Psoas muscle (tissue), 8 donors: ENCODE results near the gene TAF4. TPM values are rescaled to one million over a fixed set of nuclear protein-coding genes. Genes with fewer than 3 reads are reported as not detected.
A peak's percentile ranks its signal among the peaks of the same experiment; 100 is the strongest.

Experiments
- ATAC-seq, 4 donors: fragments of 200-7000 bp; cut with Tn5 transposase; one replicate each; pipeline ENCODE4 v1.9.1; 2020; ENCODE audit warnings: moderate library complexity in 3 of 4, mild to moderate bottlenecking in 2 of 4
- DNase-seq, 2 donors: peaks; one replicate each; pipeline ENCODE4 v3.0.0-alpha.2; 2020
- H3K27ac ChIP-seq: fragments of 200-600 bp; one replicate; pipeline ENCODE4 v1.8.0; 2022
- H3K27me3 ChIP-seq, 3 donors: fragments of 200-600 bp in 1 of 3; one replicate each; pipeline versions ENCODE4 v1.6.1 to v1.8.0; 2013 to 2022; ENCODE audit warnings: low read length in 2 of 3, mild to moderate bottlenecking in 2 of 3, moderate library complexity in 1 of 3; ENCODE audit not compliant: insufficient read depth in 3 of 3
- H3K36me3 ChIP-seq, 2 donors: fragments of 200-600 bp in 1 of 2; one replicate each; pipeline versions ENCODE4 v1.6.1 to v1.8.0; 2013 to 2022; ENCODE audit warnings: low read depth in 1 of 2, mild to moderate bottlenecking in 1 of 2, moderate library complexity in 1 of 2; ENCODE audit not compliant: insufficient read depth in 1 of 2
- H3K4me1 ChIP-seq: fragments of 200-600 bp; one replicate; pipeline ENCODE4 v1.8.0; 2022
- H3K4me3 ChIP-seq: fragments of 200-600 bp; one replicate; pipeline ENCODE4 v1.8.0; 2022; ENCODE audit warnings: mild to moderate bottlenecking
- H3K9me3 ChIP-seq: fragments of 200-600 bp; one replicate; pipeline ENCODE4 v1.8.0; 2022
- WGBS, 3 donors: extraction: QIAGEN DNeasy Blood & Tissue Kit; methylation state at CpG; one replicate each; pipeline versions ENCODE4 v1.1.6 to v1.1.7; 2013; 5-methylcytosine and 5-hydroxymethylcytosine counted together
- intact Hi-C, 2 donors: fragments of 100-400 bp; cut with DNase I; formaldehyde crosslinking; loops; one replicate each; pipeline versions ENCODE4 v1.11.0 to v1.14.2; 2022
- long read RNA-seq, 2 donors: library from polyadenylated mRNA; unstranded; transcript quantifications; one replicate each; pipeline ENCODE4 v2.0.0, GENCODE V29; 2021
- polyA plus RNA-seq, 3 donors: library from polyadenylated mRNA; stranded (reverse); fragments of 200-250 nt; gene quantifications; one replicate each; pipeline ENCODE4 v1.2.3, GENCODE V29; 2013
- total RNA-seq, 4 donors: library from RNA; stranded (reverse); fragmentation: NEBNext Ultra II Directional in 2 of 4; extraction: Animal tissue kit (Norgen Biotek cat#: 25700) in 2 of 4; gene quantifications; one replicate each; pipeline versions ENCODE4 v1.2.1 to v1.2.4, GENCODE V29; 2021 to 2023
- TF ChIP-seq, protein P1 (sequence below): fragments of 200-600 bp; IDR thresholded peaks from one replicate; pipeline ENCODE4 v1.8.0; 2022; ENCODE audit warnings: antibody characterized with exemption
- donor health status: healthy with polysubstance abuse.
- donor health status: DM: no; HTN: no; CAD: no; lungs with moderate emphysema.
- donor health status: Bipolar disorder and iron deficiency.
- donor health status: healthy.
- donor health status: DM: yes; HTN: yes; CAD: no.
- donor health status: DM: no; HTN: no; CAD: no.
- donor health status: DM: no; HTN: no; CAD: no.
- donor health status: DM: yes; HTN: yes; CAD: no.

Gene TAF4, protein sequence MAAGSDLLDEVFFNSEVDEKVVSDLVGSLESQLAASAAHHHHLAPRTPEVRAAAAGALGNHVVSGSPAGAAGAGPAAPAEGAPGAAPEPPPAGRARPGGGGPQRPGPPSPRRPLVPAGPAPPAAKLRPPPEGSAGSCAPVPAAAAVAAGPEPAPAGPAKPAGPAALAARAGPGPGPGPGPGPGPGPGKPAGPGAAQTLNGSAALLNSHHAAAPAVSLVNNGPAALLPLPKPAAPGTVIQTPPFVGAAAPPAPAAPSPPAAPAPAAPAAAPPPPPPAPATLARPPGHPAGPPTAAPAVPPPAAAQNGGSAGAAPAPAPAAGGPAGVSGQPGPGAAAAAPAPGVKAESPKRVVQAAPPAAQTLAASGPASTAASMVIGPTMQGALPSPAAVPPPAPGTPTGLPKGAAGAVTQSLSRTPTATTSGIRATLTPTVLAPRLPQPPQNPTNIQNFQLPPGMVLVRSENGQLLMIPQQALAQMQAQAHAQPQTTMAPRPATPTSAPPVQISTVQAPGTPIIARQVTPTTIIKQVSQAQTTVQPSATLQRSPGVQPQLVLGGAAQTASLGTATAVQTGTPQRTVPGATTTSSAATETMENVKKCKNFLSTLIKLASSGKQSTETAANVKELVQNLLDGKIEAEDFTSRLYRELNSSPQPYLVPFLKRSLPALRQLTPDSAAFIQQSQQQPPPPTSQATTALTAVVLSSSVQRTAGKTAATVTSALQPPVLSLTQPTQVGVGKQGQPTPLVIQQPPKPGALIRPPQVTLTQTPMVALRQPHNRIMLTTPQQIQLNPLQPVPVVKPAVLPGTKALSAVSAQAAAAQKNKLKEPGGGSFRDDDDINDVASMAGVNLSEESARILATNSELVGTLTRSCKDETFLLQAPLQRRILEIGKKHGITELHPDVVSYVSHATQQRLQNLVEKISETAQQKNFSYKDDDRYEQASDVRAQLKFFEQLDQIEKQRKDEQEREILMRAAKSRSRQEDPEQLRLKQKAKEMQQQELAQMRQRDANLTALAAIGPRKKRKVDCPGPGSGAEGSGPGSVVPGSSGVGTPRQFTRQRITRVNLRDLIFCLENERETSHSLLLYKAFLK
- total RNA-seq (10 to 100 TPM; 10.7 to 17.7 (median 14.4) TPM), polyA plus RNA-seq (1 to 10 TPM; 2.8 to 6.3 (median 3.3) TPM)
- long read RNA-seq, donor 1, partial matches to known transcripts: 1 of 2 reads
- long read RNA-seq, donor 1, other reads (novel, unspliced or antisense): 1 of 2 reads
- long read RNA-seq, donor 2, partial matches to known transcripts: 6 of 9 reads
- long read RNA-seq, donor 2, other reads (novel, unspliced or antisense): 3 of 9 reads

DNA sequence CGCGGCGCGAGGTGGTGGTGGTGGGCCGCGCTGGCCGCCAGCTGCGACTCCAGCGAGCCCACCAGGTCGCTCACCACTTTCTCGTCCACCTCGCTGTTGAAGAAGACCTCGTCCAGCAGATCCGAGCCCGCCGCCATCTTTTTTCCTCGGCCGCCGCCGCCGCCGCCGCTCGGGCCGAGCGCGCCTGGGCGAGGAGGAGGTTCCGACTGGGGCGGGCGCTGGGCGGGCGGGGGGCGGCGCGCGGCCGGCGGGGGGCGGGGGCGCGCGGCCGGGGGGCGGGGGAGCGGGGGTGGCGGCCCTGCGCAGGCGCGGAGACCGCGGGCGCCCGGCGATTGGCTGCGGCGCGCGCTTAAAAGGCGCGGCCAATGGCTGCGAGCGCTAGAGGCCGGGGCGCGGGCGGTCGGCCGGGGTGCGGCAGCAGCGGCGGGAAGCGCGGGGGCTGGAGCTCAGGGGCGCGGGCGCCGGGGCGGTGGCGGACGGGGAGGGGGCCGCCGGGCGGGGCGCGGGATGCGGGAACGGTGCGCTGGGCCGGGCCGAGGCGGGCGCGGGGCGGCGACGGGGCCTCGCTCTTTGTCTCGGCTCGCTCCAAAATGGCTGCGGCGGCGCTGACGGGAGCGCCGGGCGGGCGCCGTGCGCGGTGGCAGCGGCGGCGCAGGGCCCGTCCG lies at the start of gene TAF4:
TAF4 (minus strand) TSS at position 208 of the 665 bp plus-strand sequence; CDS start at position 137, 71 bp downstream.
- intact Hi-C loops: loop anchor here (2.0 to 5.0 kb wide), 4 partner anchors 55 to 77 kb away; partner anchors contain the start of genes LSM14B (in 1 of the 2), PSMA7 (in 1 of the 2) and SS18L1 (in 1 of the 2)
- DNase-seq: peak; percentile 82 to 91
- H3K27ac ChIP-seq: peak within 1 kb of the TSS; percentile 85
- H3K9me3 ChIP-seq: no peaks in the 10 kb centered on the region
- WGBS, 3 donors: 0 to 1% (median 0%) methylated on average over 24 to 112 of the region's 116 CpGs
- TF ChIP-seq, protein P1, sequence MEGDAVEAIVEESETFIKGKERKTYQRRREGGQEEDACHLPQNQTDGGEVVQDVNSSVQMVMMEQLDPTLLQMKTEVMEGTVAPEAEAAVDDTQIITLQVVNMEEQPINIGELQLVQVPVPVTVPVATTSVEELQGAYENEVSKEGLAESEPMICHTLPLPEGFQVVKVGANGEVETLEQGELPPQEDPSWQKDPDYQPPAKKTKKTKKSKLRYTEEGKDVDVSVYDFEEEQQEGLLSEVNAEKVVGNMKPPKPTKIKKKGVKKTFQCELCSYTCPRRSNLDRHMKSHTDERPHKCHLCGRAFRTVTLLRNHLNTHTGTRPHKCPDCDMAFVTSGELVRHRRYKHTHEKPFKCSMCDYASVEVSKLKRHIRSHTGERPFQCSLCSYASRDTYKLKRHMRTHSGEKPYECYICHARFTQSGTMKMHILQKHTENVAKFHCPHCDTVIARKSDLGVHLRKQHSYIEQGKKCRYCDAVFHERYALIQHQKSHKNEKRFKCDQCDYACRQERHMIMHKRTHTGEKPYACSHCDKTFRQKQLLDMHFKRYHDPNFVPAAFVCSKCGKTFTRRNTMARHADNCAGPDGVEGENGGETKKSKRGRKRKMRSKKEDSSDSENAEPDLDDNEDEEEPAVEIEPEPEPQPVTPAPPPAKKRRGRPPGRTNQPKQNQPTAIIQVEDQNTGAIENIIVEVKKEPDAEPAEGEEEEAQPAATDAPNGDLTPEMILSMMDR: no peak
- ATAC-seq: peak; percentile 63 to 68 (median 66)
- H3K4me1 ChIP-seq: peaks cover 49% of the 10 kb centered on the region
- no peaks in the 10 kb centered on the region for H3K27me3 ChIP-seq
- peak within 1 kb of the TSS; percentile 70 for H3K4me3 ChIP-seq
- H3K36me3 ChIP-seq: peaks cover 0 to 4% of the 10 kb centered on the region in 2 donors

DNA sequence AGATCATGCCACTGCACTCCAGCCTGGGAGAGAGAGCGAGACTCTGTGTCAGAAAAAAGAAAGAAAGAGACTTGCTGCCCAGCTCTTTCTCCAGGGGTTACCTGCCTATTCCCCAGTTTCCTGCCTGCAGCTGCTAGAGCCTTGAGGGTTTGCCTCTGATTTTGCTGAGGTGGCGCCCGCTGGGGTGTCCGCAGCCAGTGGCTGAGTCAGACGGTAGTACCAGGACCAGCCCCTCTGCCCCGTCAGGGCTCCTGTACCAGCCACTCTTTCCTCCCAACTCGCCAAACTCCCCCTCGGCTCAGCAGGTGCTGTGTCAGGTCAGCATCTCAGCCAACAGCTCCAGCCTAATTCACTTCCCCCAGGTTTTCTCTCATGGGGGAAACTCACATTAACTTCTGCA lies 49.2 kb upstream of the TAF4 start:
- intact Hi-C loops: loop anchor here in 1 of 2 donors (5.0 kb wide), 1 partner anchor 33 kb away; no protein-coding TSS in a partner anchor

DNA sequence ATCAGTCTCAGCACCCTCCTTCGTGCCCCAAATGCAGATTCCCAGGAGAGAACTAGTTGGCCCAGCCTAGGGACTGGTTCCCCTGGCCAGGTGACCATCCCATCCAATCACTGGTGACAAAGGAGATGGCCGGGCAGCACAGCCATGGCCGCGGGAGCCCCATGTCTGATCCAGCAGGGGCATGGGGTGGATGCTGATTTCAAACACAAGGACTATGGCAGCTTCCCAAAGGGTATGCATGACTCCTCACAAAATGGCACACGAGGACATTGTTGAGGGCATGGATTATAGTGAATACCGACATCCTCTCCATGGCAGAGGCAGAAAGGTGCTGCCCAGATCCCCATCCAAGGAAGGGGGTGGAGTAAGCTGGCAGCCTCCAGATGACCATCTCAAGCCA lies 46.7 kb upstream of the TAF4 start:
- H3K4me1 ChIP-seq: peaks cover 3% of the 10 kb centered on the region
- DNase-seq (no peak), ATAC-seq (no peak)
- WGBS, 3 donors: 91 to 94% (median 94%) methylated on average over 6 of the region's 6 CpGs
- intact Hi-C loops: no loop called here
- TF ChIP-seq, protein P1: no peak
- no peak overlapping the region for H3K4me3 ChIP-seq
- no peaks in the 10 kb centered on the region for H3K36me3 ChIP-seq
- H3K27me3 ChIP-seq: no peaks in the 10 kb centered on the region
- H3K27ac ChIP-seq: no peak overlapping the region
- H3K9me3 ChIP-seq: peaks cover 52% of the 10 kb centered on the region

More for the DNA sequence above, 49.2 kb upstream of the TAF4 start:
- WGBS, 3 donors: 44 to 63% (median 52%) methylated on average over 7 to 8 of the region's 8 CpGs
- no peaks in the 10 kb centered on the region for H3K27me3 ChIP-seq
- no peaks in the 10 kb centered on the region for H3K36me3 ChIP-seq
- peaks cover 27% of the 10 kb centered on the region for H3K9me3 ChIP-seq
- H3K4me3 ChIP-seq: no peak overlapping the region
- TF ChIP-seq, protein P1: no peak
- DNase-seq (no peak), ATAC-seq (no peak)
- no peak overlapping the region for H3K27ac ChIP-seq
- peaks cover 25% of the 10 kb centered on the region for H3K4me1 ChIP-seq

DNA sequence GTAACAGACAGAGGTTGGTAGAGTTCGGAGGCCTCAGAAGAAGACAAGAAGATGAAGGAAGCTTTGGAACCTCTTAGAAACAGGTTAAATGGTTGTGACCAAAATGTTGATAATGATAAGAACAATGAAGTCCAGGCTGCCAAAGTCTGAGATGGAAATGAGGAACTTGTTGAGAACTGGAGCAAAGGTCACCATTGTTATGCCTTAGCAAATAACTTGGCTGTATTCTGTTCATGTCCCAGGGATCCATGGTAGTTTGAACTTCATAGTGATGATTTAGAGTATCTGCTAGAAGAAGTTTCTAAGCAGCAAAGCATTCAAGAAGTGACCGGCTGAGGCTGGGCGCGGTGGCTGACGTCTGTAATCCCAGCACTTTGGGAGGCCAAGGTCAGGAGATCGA lies 45.5 kb upstream of the TAF4 start:
- ATAC-seq (no peak), DNase-seq (no peak)
- no peak overlapping the region for H3K27ac ChIP-seq
- no peaks in the 10 kb centered on the region for H3K4me1 ChIP-seq
- H3K27me3 ChIP-seq: no peaks in the 10 kb centered on the region
- no peaks in the 10 kb centered on the region for H3K36me3 ChIP-seq
- H3K9me3 ChIP-seq: peaks cover 56% of the 10 kb centered on the region
- no peak overlapping the region for H3K4me3 ChIP-seq
- WGBS, 3 donors: 84 to 90% (median 85%) methylated on average over 6 of the region's 6 CpGs
- TF ChIP-seq, protein P1: no peak
- intact Hi-C loops: no loop called here
